GM18498 (cell line): ENCODE results near the gene NKX6-2.
"Not testable (repeated sequence)": the region's sequence is repeated elsewhere in the genome, so short reads cannot be mapped to it uniquely, and the experiment has no call there.

Experiments used
- ATAC-seq: cut with Tn5 transposase; IDR thresholded peaks from one replicate; pipeline ENCODE4 v1.9.1; 2021; ENCODE audit warnings: mild to moderate bottlenecking, moderate library complexity; ENCODE audit not compliant: unreplicated experiment

Gene NKX6-2

GRCh38 chr10:132743196-132743924 lies 42.6 kb downstream of the NKX6-2 start:
- not testable (repeated sequence) for ATAC-seq

DNA sequence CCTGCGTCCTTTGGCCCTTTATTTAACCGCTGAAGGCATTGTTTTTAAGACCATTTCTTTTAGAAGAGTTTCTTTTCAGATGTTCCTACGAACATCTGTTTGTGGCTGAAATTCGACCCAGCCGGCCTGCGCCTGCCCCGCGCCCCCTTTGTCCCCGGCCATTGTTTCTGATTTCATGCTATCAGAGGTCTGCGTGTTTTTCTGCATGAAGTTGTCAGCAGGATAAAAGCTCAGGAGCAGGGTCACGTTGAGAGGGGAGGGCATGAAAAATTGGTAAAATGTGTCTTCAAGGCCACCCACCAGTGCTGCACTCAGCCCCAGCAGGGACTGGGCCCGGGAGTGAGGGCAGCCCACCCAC lies 43.1 kb downstream of the NKX6-2 start:
- no peak for ATAC-seq

DNA sequence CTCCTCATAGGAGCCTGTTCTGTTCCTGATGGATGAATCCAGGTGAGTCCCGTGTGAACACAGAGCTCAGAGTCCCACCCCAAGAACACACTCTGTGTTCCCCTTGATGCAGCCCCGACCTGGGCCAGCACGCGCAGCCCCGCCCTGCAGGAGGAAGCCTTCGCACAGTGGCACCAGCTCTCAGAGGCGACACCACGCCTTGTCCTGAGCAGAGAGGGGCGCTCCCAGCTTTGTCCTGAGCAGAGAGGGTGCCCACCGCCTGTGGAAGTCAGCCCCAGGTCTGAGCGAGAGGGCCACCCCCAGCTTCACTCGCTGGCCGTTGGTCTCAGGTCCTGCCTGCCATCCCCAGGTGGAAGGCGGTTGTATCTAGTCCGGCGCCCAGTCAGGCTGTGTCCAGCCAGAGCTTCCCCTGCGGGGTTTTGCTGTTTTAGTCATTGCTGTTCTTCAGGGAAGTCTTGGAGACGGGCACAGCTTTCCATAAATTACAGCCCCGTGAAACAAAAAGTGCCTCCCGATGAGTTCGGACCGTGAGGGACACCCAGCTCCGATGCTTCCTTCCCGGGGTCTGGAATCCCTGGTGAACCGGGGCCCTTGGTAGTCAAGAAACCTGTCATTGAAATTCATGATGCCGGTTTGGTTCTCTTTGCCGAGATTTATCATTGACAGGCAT lies 43.6 kb downstream of the NKX6-2 start:
- ATAC-seq: no peak

GRCh38 chr10:132740588-132740987 lies 45.4 kb downstream of the NKX6-2 start:
- ATAC-seq: no peak

DNA sequence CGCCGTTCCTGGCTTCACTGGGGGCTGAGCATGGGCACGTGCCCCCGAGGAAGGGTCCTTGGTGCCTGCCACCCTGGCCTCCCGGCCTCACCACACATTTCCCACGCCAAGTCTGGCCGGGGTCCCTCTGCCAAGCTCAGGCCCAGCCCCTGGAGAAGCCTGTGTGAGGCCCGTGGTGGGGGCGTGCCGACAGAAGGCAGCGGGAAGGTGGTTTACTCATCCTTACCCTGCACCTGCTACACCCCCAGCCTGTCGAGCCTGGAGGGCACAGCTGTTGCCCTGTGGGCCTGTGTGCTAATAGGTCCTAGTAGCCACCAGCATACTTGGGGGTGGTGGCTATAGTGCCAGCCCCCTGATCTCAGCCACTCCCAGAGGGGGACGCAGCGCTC lies 46.7 kb downstream of the NKX6-2 start:
- ATAC-seq: no peak

DNA sequence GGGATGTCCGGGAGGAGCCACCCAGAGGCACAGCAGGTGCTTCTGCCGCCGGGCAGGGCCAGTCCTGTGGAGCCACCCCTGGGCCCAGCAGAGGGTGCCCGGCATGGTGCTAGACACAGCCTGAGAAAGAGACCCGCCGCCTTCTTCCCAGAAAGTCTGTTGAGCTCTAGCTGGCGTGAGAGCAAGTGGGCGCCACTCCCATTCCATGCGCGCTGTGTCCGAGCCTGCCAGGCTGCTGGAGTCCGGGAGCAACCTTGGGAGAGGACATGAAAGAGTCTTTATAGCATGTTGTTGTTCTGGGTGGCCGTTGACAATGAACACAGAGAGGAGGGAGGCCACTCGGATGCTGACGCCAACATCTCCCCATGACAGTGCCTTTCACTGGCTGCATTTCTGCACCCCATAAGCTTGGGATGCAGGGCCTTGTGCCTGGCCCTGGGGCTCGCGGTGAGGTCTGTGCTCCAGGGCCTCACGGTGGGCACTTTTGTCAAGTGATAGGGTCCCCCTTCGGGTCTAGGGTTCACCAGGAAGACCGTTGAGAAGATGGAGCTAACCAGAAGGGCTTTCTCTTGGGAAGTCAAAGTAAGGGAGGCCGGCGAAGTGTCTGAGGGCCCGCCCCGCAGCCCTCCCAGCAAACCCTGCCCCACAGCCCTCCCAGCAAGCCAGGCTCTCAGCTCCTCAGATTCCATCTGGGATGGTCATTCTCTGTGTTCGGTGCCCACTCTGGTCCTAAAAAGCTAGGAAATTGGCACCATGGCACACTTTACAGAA lies 47.3 kb downstream of the NKX6-2 start:
- ATAC-seq: no peak

DNA sequence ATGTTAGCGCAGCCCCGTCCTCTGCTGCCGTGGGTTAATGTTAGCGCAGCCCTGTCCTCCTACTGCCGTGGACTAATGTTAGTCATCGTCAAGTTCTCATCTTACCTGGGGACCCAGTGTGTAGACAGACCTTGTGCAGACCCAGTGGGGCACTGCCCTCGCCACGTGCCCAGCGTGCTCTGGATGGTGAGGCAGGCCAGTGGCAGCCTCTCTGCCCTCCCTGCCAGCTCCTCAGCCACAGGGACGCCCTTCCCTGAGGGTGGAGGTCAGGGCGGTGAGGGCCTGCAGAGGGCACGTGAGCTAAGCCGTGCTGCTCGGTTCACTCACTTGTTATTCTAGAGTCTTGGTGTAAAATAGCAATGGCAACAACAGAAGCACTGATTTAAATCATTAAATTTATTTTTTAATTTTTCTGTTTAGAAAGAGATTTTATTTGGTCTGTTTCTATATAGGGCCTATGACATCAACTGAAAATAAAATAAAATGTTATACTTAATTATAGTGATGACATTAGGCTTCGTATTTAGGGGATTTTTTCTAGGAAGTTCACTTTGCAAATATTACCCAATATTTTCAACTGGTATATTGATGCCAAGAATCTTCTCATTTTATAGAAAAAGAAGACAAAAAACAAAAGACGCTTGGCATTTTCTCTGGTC lies 48.4 kb downstream of the NKX6-2 start:
- no peak for ATAC-seq

DNA sequence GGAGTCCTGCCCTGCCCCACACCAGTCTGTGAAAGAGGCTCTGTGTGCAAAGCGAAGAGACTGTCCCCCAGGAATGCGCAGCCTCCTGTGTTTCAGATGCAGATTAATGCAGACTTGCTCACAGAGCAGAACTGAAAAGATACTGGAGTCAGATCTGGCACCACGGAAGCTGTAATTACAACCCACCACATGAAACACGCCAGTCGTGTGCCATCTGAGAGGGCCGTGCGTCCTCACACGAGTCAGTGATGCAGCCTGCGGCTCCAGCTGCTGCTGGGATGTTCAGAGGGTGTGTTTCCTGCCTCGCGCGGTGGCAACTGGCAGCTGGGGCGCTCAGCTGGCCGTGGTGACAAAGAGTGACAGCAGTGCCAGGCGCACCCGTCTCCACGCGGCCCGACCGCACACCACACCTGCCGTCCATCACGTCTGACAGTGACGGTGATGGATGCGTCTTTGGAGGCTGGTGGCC lies 50.0 kb downstream of the NKX6-2 start:
- ATAC-seq: no peak

DNA sequence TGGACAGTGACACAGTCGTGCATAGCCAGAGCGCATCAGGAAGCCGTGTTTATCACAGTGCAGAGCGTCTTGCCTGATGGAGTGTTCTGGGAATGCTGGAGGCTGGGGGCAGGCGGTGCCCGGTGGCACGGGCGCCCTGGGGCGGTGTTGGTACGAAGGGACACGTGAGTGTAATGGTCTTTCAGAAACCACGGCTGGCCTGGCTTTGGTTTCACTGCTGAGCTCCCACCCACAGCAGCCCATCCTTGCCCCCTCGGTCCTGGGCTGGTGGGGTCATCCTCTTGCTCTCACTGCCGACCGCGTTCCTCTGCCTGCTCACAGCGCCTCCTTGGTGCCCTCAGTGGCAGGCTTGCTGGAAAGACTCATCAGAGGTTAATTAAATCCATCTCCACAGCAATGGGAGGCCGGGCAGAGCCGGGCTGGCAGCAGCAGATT lies 50.6 kb downstream of the NKX6-2 start:
- no peak for ATAC-seq

DNA sequence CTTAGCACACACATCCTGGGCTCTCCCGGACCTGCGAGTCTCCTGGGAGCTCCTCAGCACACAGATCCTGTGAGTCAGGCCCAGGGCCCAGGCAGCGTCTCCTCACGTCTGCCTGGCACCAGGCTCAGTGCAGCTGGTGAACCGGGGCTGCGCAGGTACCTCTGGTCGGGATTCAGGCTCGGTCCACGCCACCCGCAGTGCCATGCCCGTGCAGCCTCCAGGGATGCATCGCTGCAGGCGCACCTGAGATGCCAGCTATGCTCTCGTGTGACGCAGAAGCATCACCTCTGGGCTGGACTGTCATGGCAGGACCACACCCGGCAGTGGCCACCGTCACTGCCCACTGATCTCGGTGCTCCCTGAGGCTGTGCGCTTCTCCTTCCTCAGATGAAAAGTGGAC lies 52.0 kb downstream of the NKX6-2 start:
- no peak for ATAC-seq
